Stimulated activated CD8-positive, alpha-beta memory T cell treated with anti-CD3 and anti-CD28 coated beads, Interleukin-2, amount 100 ng/mL, for 1 hour (primary cell): ENCODE measurements around the gene CRIP3.
"Not testable (repeated sequence)": the region's sequence is repeated elsewhere in the genome, so short reads cannot be mapped to it uniquely, and the experiment has no call there.

Source experiments
- DNase-seq, 2 donors: peaks; one replicate each; pipeline ENCODE4 v3.0.0-alpha.2; 2020; ENCODE audit warnings: low read depth in 2 of 2

The CRIP3 gene

DNA sequence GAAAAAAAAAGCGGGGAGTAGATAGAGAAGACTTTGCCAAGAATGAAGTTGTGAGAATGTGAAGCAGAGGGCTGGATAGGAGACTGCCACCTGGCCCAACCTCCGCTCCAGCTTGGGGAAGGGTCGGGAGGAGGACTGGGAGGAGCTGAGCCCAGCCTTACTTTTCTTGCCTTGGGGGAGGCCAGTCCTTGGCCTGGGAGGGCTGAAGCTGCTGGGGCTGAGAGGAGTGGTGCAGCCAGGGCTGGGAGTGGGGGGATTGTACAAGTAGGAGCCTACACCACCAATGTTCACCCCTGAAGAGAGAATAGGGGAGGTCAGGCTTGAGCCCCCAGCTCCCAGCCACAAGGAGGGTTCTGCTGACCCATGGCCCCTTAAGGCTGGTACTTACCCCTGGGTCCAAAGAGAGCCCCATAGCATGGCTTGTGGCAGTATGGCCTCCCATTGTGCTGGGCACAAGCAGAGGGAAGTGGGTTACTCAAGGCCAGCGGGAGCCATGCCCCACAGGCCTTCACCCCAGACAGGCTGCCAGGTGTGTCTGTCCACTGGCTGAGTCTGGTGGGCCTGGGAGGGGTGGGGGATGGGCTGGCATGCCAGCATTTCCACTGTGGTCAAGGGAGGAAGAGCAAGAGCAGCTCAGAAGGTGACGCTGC, 1.1 kb downstream of the CRIP3 start:
- DNase-seq: no peak

GRCh38 chr6:43306086-43306485, 2.5 kb downstream of the CRIP3 start:
- no peak for DNase-seq

DNA sequence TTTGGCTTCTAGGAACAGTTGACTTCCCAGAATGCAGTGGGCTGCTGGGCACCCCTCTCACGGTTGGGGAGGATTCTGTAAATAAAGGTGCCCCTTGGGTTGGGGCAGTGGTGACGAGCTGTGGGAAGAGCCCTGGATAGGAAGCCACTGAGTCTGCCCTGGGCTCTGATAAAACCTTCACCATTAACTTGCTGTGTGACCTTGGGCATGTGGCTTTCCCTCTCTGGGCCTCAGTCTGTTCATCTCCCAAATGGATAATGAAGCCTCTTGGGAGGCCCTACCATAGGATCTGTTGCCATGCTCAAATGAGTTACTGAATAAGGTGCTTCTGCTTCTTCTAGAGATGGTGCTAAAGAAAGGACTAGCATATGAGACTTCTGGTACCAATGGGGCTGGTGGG, 3.7 kb downstream of the CRIP3 start:
- no peak for DNase-seq

GRCh38 chr6:43304361-43304760, 4.3 kb downstream of the CRIP3 start:
- DNase-seq: no peak

GRCh38 chr6:43303751-43304331, 4.8 kb downstream of the CRIP3 start:
- no peak for DNase-seq

DNA sequence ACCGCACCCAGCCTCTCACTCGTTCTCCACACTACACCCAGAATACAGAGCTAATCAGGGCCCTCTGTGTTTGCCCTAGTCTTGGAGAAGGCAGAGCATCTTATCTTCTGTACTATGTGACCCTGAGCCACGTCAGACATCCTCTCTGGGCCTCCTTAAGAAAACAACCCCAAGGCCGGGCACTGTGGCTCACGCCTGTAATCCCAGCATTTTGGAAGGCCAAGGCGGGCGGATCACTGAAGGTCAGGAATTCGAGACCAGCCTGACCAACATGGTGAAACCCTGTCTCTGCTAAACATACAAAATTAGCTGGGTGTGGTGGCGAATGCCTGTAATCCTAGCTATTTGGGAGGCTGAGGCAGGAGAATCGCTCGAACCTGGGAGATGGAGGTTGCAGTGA, 5.6 kb downstream of the CRIP3 start:
- not testable (repeated sequence) for DNase-seq

DNA sequence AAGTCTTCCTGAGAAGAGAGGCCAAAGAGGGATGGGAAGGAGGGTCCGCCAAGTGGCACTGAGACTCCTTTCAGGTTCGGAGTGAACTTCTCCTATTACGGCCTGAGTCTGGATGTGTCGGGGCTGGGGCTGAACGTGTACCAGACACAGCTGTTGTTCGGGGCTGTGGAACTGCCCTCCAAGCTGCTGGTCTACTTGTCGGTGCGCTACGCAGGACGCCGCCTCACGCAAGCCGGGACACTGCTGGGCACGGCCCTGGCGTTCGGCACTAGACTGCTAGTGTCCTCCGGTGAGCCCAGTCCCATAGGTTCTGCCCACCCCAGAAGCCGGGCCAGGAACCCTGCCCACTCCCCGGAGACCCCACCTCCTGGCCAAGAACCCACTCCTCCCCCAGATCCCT, 6.5 kb downstream of the CRIP3 start:
- DNase-seq: no peak

DNA sequence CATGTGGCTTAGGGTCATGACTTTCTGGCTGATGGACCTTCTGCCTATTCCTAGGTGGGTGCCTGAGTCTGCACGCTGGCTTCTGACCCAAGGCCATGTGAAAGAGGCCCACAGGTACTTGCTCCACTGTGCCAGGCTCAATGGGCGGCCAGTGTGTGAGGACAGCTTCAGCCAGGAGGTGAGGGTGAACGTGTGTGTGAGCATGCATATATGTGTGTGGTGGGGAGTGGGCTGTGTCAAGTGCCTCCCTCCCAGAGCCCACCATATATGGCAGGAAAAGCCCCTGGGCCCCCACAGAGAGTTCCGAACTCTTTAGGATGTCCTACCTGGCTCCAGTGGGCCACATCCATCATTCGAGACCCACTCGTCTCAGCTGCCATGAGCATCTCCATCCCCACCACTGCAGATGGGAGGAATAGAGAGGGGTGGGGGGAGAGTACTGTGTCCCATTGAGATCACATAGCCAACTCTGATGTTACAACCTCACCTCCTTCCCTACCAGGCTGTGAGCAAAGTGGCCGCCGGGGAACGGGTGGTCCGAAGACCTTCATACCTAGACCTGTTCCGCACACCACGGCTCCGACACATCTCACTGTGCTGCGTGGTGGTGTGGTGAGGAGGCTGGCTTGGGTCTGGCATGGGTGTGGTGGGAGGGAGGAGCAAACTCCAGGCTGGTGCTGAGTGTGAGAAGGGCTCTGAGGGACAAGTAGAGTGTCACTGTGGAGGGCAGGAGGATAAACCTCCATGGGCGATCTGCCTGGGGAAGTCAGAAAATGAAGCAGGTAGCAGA, 7.3 kb downstream of the CRIP3 start:
- no peak for DNase-seq

GRCh38 chr6:43299338-43300293, 9.0 kb downstream of the CRIP3 start:
- DNase-seq: no peak

GRCh38 chr6:43298565-43299337, 9.9 kb downstream of the CRIP3 start:
- no peak for DNase-seq

GRCh38 chr6:43297644-43298564, 10.7 kb downstream of the CRIP3 start, which contains the start of gene SLC22A7:
Gene SLC22A7, plus strand, starts transcription at chr6:43298260. Its CDS starts 99 bp downstream, at chr6:43298359.
- DNase-seq: no peak

DNA sequence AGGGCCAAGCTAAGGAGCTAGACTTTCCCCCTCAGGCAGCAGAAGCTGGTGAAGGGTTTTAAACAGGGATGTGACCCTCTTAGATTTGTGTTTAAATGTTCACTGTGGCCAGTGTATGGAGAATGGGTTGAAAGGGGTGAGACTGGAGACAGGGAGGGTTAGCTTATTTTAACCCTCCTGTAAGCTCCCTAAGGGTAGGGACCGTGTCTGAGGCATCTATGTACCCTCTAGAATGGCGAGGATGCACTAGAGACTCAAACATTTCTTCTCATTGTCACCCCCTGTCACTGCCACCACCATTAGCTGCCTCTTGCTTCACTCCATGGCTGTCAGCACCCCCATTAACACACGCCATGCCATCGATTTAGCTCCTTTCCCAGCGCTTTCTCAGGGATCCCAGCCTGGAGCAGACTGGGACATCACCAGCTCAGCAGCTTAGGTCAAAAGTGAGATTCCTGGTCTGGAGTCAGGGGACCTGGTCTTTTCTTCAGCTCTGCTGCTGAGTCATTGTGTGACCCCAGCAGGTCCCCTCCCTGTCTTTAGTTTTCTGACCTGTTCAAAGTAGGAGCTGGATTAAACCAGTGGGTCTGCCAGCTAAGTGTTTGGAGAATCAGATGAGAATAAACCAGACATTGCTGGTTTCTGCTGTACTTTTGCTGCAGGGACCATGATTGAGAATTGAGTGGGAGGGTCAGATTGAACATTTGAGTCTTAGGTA, 11.7 kb downstream of the CRIP3 start:
- DNase-seq: no peak

- DNase-seq: no peak
These were observed 13.2 kb downstream of the CRIP3 start for GRCh38 chr6:43295456-43295855.

DNA sequence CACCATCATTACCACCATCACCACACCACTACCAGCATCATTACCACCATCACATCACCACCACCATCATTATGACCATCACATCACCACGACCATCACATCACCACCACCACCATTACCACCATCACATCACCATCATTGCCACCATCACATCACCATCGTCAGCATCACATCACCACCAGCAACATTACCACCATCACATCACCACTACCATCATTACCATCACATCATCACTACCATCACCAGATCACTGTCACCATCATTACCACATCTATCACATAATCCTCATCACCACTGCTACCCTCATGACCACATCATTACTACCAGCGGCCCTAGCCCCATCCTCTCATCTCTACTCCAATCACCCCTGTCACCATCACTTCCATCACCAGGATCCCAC, 14.1 kb downstream of the CRIP3 start:
- DNase-seq: no peak

GRCh38 chr6:43293698-43294097, 14.9 kb downstream of the CRIP3 start:
- DNase-seq: no peak

DNA sequence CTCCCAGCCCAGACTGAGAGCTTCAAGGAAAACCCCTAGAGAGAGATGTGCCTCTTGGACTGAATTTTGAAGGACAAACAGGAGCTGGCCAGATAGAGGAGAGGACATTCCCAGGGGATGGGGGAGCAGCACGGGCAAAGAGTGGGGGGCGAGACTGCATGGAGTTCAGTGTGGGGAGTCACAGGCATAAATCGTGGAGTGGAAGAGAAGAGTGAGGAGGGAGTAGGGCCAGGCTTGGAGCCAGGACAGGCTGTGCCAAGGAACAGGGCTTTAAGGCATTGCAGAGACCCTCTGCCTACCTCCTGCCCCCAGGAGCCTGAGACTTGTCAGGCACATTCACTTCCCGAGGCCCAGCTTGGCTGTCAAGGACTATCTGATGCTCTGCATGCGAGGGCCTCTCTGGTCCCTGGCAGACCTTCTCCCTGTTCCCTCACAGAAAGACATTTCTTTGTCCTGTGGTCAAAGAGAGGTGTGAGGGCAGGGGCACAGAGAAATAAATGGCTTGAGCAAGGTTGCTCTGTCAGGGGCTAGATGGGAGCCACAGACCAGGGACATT, 15.8 kb downstream of the CRIP3 start:
- DNase-seq: no peak

- no peak for DNase-seq
These were observed 16.3 kb downstream of the CRIP3 start for GRCh38 chr6:43292341-43292740.

DNA sequence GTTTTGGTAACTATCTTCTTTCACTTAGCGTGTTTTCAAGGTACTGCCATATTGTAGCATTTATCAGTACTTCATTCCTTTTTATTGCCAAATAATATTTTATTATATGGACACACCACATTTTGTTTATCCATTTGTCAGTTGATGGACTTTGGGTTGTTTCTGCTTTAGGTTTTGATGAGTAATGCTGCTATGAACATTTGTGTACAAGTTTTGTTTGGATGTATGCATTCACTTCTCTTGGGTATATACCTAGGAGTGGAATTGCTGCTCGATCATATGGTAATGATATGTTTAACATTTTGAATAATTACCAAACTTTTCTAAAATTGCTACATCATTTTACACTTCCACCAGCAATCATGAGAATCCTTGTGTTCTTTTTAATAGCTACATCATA, 16.9 kb downstream of the CRIP3 start:
- no peak for DNase-seq

GRCh38 chr6:43290905-43291355, 17.7 kb downstream of the CRIP3 start:
- no peak for DNase-seq
